Measurements from ENCODE around the gene IFT122.

- no peak for TF ChIP-seq CTCF (IDR thresholded peaks at IDR 0.05)
- TF ChIP-seq EP300 (IDR thresholded peaks at IDR 0.05), result no peak
- no peak for TF ChIP-seq POLR2A (IDR thresholded peaks at IDR 0.05)
- TF ChIP-seq POLR2AphosphoS5 (IDR thresholded peaks at IDR 0.05), result no peak
Measured at GRCh38 chr3:129404610-129405009, 35.4 kb upstream of the IFT122 start.
